ENCODE data around the gene IL1RAP.
"Not testable (repeated sequence)": the region's sequence is repeated elsewhere in the genome, so short reads cannot be mapped to it uniquely, and the experiment has no call there.

IL1RAP gene, protein sequence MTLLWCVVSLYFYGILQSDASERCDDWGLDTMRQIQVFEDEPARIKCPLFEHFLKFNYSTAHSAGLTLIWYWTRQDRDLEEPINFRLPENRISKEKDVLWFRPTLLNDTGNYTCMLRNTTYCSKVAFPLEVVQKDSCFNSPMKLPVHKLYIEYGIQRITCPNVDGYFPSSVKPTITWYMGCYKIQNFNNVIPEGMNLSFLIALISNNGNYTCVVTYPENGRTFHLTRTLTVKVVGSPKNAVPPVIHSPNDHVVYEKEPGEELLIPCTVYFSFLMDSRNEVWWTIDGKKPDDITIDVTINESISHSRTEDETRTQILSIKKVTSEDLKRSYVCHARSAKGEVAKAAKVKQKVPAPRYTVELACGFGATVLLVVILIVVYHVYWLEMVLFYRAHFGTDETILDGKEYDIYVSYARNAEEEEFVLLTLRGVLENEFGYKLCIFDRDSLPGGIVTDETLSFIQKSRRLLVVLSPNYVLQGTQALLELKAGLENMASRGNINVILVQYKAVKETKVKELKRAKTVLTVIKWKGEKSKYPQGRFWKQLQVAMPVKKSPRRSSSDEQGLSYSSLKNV
- total RNA-seq = 10.2 to 212 (median 72.7) reads per million in 18 experiments

DNA sequence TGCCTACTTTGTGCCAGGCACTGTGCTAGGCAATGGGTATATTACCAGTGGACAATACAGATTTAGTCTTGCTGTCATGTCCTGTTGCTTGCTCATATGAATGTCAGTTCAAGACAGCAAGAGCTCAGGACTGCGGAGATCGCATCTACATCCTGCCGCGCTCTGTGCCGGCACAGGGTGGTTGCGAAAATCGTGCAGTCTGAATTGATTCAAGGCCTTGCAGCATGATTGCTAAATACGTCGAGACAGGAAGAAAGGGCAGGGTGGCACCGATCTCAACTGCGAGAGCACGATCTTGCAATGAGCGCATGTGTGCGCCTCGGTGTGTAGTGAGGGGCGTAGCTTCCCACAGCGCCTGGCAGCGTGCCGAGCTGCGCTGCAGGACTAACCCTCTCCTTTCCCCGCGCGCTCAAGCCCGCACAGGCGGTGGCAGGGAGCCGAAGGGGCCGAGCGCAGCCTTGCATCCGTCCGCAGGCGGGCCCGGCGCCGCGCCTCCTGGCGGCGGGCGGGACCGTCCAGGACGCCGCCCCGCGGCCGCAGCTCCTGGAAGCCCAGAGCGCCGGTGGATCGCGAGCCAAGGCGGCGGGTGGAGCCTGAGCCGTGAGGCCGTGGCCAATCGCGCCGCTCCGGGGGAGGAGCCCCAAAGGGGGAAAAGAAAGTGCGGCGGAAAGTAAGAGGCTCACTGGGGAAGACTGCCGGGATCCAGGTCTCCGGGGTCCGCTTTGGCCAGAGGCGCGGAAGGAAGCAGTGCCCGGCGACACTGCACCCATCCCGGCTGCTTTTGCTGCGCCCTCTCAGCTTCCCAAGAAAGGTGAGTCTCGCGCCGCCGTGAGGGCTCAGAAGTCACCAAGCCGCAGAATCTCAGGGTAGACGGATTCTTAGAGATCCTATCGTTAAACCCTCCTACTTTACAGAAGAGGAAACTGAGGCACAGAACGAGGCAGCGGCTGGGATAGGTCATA is at the start of gene IL1RAP:
TSS of gene IL1RAP (plus strand) at position 677 of the 962 bp plus-strand sequence. CDS start 50,205 bp downstream, outside the sequence.
- DNase-seq = peak; percentile 96

DNA sequence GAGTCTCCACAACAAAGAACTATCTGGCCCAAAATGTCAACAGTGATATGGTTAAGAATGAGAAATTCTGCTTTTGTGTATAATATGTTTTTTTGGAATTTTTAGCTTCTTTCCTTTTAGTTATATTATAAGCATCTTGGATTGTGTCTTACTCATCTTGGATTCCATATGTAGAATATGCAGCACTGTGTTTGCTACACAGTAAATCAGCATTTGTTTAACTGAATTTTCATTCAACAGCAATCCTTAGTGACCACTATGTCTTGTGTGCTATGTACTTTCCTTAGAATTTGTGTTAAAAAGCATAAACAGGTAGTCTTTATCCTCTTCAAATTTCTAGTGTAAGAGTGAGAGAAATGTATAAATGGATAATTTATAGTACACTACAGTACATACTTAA is 46.0 kb upstream of the IL1RAP start:
- no peak for DNase-seq

DNA sequence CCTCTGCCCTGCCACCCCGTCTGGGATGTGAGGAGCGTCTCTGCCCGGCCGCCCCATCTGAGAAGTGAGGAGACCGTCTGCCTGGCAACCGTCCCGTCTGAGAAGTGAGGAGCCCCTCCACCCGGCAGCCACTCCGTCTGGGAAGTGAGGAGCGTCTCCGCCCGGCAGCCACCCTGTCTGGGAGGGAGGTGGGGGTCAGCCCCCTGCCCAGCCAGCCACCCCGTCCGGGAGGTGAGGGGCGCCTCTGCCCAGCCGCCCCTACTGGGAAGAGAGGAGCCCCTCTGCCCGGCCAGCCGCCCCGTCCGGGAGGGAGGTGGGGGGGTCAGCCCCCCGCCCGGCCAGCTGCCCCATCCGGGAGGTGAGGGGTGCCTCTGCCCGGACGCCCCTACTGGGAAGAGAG is 40.6 kb upstream of the IL1RAP start:
- DNase-seq = not testable (repeated sequence)

DNA sequence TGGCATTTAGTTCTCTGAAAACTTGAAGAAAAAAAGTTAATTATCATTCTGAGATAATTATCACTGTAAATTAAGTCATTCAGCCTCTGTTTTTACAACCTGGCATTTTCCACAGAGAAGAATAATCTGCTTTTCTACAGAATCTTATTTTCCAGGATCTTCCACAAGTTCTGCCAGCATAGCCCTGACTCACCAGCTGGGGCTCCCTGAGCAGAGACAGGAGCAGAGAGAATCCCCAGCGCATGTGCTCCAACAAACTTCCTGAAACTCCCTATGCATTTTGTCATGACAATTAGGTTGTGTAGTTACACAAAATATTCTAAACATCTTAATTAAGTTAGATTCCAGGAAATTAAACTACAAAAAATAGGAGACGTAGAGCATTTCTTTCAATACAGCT is 32.1 kb upstream of the IL1RAP start:
- no peak for DNase-seq

DNA sequence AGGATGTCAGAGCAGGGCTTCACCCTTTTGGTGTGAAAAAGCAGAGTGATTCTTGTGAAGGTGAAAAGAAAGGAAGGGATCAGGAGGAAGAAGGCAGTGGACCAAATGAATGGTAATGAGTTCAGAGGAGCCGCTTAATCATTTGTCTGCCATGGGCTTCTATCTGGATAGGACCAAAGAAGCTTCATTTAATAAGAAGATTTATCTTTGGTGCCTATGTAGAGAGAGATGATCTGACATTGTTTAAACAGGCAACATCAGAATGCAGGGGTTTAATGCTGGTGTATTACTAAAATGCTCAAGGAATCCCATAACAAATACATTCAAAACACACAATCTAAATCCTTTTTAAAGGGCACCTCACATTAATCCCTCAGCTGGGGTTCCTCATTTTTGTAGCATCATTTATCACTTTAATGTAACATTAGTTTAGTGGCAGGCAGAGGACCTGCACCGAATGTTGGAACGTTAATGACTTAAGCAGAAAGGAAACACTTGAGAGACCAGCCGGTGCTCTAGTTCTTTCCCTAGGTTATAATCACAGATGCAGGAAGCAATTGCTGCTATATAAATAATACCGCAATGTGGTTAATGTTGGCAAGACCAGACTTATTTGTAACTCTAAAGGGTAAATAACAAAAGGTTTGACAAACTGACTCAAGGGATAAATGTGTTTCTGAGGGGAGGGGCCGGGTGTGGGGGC is 27.9 kb upstream of the IL1RAP start:
- DNase-seq = no peak

DNA sequence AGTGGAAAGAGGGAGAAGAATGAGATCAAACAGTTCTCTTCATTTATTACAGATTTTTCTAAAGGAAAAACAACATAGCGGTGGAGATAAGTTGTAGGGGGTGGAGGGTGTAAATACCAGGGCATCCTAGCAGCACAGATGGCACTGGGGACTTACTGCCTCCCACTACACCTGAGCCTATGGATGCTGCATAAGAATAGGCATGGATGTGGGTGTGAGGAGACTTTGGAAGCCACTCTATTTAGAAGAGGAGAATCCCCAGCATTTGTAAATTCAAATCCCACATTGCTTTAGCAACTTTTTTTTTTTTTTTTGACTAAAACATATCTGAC is 27.4 kb upstream of the IL1RAP start:
- DNase-seq = no peak

DNA sequence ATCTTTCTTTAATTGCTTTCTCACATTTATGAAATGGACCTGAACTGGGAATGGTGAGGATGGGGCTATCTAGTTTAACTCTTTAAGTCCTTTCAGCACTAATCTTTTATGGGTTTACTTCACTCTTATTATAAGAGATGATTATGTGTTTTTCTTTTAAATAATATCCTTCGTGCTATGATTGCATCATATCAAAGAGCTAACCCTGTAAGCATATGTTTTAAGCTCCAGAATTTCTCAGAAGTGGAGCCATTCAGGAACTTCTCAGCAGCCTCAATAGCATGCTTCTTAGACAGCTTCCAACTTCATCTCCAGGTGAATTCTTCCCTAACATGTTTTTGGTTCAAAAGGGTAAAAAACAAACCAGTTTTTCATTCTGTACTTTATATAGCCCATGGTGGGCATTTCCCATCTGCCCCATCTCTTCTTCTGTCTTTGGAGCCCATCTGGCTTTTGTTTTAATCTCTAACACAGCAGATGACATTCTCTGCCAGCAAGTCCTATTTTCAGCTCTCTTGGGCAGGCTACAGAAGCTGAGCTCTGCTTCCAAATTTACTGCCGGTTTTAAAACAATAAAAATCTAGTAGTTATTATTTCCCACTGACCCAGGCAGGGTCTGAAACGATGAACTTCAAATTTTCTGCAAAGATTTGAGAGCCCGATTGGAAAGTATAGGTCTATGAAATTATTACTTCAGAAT is 26.8 kb upstream of the IL1RAP start:
- DNase-seq = no peak

DNA sequence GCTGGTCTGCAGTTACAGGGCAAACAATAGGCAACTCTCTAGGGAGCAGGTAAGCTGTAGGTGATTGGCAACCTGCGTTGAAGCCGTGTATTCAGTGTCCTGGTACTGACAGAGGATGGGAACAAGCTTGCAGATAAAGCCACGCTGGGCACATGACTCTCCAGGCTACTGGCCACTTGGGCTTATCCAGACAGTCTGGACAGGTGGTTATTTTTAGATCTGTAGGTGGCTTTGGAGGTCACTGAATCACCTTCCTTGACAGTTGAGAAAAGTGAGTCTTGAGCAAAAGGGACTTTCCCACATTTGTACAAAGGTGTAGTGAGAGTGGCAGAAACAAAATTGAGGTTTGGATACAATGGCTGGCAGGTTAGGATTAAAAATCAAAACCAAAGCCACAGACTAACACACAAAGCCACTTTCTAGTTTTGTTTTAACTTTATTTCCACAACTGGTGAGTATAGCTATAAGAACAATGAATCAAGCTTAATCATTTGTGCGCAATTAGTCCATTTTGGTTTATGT is 22.3 kb upstream of the IL1RAP start:
- DNase-seq = no peak

DNA sequence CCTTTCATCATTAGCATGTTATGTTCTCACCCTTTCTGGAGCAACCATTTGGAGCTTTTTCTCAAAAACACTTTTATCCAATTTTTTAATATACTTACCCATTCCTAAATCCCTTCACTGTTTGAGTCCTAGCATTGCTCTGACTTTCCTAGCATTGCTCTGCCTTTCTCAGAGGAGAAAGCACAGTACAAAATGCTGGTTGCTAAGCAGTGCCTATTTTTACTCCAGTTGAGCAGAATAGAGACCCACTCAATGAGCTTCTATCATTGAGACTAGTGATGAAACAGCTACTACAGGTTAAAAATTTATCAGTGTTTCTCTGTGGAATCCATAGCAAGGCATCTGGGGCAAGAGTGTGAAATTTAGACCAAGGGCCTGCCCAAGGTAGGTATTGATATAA is 21.8 kb upstream of the IL1RAP start:
- no peak for DNase-seq

DNA sequence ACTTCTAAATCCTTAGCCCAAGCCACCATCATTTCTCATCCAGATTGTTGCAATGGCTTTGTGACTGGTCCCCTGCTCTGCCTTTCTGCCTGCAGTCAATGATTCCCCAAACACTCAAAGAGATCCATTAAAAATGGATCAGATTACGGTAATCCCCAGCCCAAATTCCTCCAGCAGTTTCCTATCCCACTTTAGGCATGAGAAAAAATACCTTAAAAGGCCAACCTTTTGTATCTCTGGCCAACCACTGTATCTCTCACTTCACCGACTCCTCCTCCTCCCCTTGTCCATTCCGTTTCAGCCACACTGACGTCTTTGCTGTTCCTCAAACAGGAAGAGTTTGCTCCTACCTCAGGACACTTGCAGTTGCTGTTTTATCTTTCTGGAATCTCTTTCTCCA is 20.9 kb upstream of the IL1RAP start:
- no peak for DNase-seq

DNA sequence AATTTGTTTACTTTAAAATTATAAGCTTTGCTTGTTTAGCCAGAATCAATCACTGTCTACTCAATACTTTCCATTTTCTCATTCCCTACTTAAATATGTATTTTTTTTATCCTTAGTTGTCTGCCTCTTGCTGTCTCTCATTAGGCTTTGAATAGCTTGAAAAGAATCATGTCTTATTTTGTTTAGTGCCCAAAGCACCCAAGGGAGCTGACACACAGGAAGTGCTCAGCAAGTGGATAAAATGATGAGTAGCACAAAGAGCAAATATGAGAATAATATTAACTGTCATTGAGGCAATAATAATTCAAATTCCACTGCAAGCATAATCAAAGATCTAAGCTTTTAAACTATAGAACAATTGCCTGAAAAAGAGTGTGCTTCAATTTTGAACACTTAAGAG is 19.0 kb upstream of the IL1RAP start:
- peak in 1 of 2 donors; percentile 8 for DNase-seq

DNA sequence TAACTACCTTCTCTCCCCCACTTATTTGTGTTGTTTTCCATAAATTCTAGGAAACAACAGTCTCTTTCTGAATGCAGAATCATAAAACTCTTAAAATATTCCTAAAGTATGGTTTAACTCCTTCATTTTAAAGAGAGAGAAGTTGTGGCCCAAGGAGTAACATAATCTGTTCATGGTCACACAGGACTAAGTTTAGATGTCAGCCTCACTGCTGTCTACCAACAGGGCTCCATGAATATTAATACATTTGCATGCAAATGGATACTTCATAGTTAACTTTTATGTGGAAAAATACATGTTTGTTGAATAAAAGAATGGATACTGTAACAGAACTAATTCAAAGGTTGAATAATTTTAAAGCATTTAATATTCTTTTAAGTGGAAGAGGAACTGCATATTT is 18.5 kb upstream of the IL1RAP start:
- DNase-seq = no peak

DNA sequence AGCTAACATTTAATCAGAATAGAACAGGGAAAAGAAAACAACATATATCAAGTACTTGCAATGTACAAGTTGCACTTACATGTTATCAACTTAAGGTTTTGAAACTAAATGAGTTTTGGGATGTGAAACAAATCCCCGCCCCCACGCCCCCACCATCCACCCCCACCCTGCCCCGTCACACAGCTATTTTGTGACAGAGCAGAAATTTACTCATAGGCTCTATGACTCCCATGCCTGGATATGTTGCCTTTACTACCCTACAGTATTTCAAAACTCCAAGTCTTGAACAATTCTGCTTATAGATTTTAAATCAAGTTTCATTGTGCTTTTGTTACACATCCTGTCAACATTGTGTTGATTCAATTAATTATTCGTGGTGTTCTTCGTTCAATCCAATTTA is 18.1 kb upstream of the IL1RAP start:
- peak; percentile 77 to 84 for DNase-seq

DNA sequence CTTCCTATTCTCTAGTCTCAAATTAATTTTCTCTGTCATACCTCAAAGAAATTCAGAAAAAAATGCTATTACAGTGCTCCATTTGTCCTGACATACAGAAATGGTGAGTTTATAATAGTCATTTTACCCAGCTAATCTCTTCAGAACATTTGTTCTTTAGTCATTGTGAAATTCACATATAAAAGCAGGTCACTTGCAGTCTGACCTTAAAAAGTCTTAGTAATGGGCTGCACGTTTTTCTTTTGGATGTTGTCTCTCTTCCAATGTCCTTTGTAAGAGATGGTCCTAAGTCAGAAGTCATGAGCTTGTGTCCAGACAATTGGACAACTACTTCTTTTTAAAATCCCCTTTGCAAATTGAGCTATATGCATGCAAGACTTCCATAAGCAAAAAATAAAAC is 17.0 kb upstream of the IL1RAP start:
- DNase-seq = no peak

DNA sequence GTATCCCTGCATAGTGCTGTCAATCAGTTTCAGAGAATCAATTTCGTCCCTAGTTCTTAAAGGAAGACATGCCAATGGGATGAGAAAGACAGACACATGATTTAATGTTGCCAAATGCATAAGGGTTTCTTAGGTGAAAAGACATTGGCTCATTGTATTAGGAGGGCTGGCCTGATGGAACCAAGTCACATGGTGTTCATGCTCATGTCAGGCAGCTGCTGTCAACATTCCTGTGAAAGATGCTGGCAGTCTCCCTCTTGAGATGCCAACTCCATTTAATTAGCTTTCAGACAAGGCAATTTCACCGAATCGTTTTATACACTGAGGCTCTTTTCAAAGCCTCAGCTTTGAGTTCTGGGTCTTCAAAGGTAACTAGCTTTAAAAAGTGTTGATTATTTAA is 16.1 kb upstream of the IL1RAP start:
- DNase-seq = peak; percentile 2 to 4

DNA sequence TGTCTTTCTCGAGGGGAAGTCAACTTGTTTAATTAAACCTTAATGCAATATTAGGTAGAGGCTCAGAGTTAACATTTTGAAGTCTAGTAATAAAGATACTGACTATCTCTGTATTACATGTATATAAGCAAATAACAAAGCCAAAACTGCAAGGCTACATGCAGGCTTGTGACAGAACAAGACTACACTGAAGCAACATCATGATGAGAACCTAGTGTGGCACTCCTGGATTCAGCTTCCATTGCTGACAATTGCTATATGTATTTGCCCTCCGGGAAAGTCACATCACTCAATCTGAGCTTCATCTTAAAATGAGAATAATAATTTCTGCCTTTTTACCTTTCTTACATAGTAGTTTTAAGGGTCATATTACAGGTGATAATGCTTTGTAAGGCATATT is 15.6 kb upstream of the IL1RAP start:
- no peak for DNase-seq

DNA sequence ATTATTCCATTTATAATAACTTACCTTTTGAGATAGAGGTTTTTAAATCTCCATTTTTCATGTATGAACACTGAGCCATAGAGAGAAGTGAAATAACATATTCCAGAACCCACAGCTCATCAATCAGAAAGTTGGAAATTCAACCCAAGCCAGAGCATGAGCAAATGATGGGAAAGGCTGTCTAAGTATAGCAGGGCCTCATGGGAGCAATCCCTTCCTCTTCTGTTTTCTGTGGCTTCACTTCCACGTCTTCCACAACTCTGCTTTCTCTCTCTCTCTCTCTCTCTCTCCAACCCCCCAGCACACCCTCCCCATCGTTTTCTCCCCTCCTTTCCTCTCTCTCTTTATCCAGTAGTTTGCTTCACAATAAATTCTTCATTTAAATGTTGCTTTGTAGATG is 14.8 kb upstream of the IL1RAP start:
- DNase-seq = no peak

DNA sequence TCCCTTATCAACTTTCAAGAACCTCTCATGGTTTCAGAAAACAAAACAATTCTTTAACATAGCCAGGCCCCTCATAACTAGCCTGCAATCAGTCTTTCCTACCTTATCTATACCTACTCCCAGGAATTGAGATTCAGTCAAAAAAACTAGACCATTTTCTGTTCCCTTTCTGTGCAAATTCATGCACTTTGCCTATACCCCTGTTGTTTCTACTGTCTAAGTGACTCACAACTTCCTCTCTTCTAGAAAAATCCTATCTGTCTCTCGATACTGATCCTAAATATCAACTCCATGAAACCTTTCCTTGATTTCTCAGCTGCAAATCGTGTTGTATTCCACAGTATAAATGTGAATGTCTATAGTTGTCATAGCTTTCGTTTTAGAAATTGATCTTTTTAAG is 10.9 kb upstream of the IL1RAP start:
- DNase-seq = peak; percentile 36 to 45

DNA sequence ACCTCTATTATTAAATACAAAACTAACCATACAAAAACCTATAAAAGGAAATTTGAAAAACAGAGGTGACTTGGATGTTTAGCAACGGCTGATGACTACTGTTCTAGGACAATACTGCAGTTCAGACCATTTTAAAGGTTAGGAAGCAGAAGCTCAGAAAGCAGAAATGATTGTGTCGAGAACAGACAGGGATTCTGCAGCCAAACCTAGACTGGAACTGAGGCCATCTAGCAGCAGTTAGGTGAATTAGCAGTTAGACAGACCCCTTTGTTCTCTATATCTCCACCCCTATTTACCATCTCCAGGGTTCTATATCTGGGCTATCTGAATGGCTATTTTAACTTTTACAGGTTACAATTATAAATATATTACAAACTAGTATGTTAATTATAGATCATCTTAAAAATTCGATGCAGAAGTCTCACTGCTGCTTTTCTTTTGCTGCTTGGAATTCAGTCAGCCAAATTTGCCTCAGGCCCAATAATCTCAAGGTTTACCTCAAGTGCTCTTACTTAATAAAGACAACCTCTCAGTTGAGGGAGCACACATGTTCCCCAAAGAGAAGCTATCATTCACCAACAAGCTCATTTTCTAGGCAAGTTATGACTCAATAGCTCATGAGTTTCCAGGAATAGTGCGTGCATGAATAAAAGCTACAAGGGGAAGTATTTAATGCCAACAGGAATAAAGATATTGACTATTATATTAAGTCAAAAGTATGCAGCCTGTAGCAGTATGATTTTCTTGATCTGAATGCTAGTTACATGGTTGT is 9.3 kb upstream of the IL1RAP start:
- DNase-seq = peak; percentile 70 to 82

DNA sequence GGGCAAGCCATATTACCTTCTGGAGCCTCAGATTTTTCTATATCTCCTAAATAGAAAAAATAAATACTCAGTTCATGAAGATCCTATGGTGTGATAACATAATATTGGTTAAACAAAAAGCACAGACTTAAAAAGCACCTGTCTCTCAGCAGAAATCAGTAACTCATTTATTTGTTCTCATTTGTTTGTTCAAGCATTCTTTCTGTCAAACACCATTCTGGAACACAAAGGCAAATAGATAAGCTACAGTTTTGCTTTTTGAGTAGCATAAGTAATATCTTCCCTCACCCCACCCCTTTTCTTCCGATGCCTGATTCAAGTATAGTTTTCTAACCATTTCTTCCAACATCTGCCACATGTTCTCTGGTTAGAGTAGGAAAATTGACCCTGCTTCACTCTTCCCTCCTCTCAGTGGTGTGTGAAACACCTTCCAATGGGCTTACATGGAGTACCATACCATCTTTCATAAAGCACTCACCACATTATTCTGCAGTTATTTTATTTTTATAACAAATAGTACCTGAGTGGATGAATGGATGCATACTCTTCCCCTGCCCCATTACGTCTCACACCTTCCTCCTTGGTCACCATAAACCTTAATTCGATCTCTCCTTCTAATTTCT is 8.4 kb upstream of the IL1RAP start:
- no peak for DNase-seq

DNA sequence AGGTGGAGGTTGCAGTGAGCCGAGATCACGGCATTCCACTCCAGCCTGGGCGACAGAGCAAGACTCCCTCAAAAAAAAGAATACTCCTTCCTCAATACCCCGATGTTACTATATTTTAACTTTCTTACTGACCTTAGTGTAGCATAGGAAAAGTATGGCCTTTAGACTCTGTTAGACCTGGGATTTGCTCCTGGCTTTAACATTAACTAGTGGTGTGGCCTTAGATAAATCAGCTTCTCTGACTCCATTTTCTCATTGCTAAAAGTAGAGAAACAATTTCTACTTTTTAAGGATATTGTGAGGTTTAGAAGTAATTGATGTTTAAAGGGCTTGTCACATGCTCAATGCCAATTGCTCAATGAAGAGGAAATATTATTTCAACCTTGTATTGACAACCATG is 7.6 kb upstream of the IL1RAP start:
- no peak for DNase-seq
